GM12874 (cell line): Measurements from ENCODE around the gene PIK3C2G.

Experiments
- CTCF ChIP-seq: IDR thresholded peaks from 2 replicates; pipeline ENCODE4 v1.5.1; 2011; ENCODE audit warnings: low read depth, mild to moderate bottlenecking, control low read depth, low read length, moderate library complexity; ENCODE audit not compliant: insufficient read depth

PIK3C2G gene

GRCh38 chr12:18653465-18653864, 392.1 kb downstream of the PIK3C2G start:
- TF ChIP-seq CTCF = no peak

- TF ChIP-seq CTCF = no peak
Observed at GRCh38 chr12:18655351-18655750, 394.0 kb downstream of the PIK3C2G start.

GRCh38 chr12:18658179-18658578, 396.9 kb downstream of the PIK3C2G start:
- TF ChIP-seq CTCF = no peak

- TF ChIP-seq CTCF = no peak
Observed at GRCh38 chr12:18658829-18659228, 397.5 kb downstream of the PIK3C2G start.

GRCh38 chr12:18676141-18676540, 414.8 kb downstream of the PIK3C2G start:
- no peak for TF ChIP-seq CTCF

GRCh38 chr12:18676996-18677588, 415.8 kb downstream of the PIK3C2G start:
- TF ChIP-seq CTCF = no peak

GRCh38 chr12:18681818-18682217, 420.5 kb downstream of the PIK3C2G start:
- TF ChIP-seq CTCF = no peak
